ENCODE results near the gene MNDA. TPM values are rescaled to one million over a fixed set of nuclear protein-coding genes. Genes with fewer than 3 reads are reported as not detected.
"Not testable (repeated sequence)": the region's sequence is repeated elsewhere in the genome, so short reads cannot be mapped to it uniquely, and the experiment has no call there.

Gene MNDA
- total RNA-seq, 1 donor from 2014 or later = not detected

DNA sequence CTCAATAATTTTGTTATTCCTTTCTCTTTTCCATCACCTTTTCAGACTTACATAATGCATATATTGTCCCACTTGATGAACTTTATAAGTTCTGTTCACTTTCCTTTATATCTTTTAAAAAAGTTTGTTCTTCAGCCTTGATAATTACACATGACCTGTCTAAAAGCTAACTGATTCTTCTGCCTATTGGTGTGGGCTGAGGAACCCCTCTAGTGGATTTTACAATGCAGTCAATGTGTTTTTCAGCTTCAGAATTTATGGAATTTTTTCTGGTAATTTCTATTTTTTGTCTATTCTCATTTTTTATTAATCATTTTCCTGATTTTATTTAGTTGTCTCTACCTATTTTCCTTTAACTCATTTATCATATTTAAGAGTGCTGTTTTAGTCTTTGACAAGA is 7.5 kb downstream of the MNDA start:
- no peak for DNase-seq (ENCODE audit: extremely low spot score, unreplicated experiment)
- Mint-ChIP-seq H3K27me3 (no peaks in the 10 kb centered on the region), H3K36me3 (no peaks in the 10 kb centered on the region), H3K9me3 (no peaks in the 10 kb centered on the region), H3K27ac (no peak overlapping the region), H3K4me1 (ENCODE audit: unreplicated experiment) (no peaks in the 10 kb centered on the region), H3K4me3 (no peak overlapping the region)
- TF ChIP-seq, protein P1, sequence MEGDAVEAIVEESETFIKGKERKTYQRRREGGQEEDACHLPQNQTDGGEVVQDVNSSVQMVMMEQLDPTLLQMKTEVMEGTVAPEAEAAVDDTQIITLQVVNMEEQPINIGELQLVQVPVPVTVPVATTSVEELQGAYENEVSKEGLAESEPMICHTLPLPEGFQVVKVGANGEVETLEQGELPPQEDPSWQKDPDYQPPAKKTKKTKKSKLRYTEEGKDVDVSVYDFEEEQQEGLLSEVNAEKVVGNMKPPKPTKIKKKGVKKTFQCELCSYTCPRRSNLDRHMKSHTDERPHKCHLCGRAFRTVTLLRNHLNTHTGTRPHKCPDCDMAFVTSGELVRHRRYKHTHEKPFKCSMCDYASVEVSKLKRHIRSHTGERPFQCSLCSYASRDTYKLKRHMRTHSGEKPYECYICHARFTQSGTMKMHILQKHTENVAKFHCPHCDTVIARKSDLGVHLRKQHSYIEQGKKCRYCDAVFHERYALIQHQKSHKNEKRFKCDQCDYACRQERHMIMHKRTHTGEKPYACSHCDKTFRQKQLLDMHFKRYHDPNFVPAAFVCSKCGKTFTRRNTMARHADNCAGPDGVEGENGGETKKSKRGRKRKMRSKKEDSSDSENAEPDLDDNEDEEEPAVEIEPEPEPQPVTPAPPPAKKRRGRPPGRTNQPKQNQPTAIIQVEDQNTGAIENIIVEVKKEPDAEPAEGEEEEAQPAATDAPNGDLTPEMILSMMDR (conservative IDR thresholded peaks at IDR 0.05) = no peak

DNA sequence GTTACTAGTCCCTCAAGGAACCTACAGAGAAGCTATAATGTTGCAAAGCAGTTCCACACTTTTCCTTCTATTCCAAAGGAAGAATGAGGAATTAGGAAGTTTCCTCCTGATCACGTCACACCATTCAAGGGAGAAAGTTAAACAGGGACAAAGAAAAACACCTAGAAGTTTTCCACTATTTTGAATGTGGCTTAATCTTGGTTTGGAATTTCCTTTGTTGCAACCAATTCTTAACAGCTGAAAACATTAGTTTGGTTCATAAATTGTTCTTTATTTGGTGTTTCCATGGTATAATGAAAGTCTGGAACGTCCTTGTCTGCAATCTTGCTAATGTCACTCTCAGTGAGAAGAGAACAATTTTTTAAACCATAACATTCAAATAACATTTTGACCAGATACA is 8.4 kb downstream of the MNDA start:
- H3K4me3 Mint-ChIP-seq = no peak overlapping the region
- no peaks in the 10 kb centered on the region for H3K36me3 Mint-ChIP-seq
- H3K27me3 Mint-ChIP-seq = no peaks in the 10 kb centered on the region
- H3K9me3 Mint-ChIP-seq = no peaks in the 10 kb centered on the region
- DNase-seq (ENCODE audit: extremely low spot score, unreplicated experiment) = no peak
- TF ChIP-seq, protein P1 (conservative IDR thresholded peaks at IDR 0.05) = no peak
- H3K27ac Mint-ChIP-seq = no peak overlapping the region
- H3K4me1 Mint-ChIP-seq (ENCODE audit: unreplicated experiment) = no peaks in the 10 kb centered on the region

DNA sequence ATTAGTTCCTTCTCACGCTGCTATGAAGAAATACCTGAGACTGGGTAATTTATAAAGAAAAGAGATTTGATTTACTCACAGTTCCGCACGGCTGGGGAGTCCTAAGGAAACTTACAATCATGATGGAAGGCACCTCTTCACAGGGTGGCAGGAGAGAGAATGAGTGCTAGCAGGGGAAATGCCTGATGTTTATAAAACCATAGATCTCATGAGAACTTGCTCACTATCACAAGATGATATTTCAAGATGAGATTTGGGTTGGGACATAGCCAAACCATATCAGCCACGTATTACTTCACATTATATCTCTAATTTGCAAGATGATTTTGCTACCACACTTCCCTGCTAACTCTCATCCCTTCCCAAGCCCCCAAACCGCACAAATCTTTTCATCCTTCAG is 9.1 kb downstream of the MNDA start:
- no peak overlapping the region for H3K27ac Mint-ChIP-seq
- DNase-seq (ENCODE audit: extremely low spot score, unreplicated experiment) = no peak
- H3K27me3 Mint-ChIP-seq = no peaks in the 10 kb centered on the region
- H3K4me3 Mint-ChIP-seq = no peak overlapping the region
- no peaks in the 10 kb centered on the region for H3K9me3 Mint-ChIP-seq
- H3K36me3 Mint-ChIP-seq = no peaks in the 10 kb centered on the region
- TF ChIP-seq, protein P1 (conservative IDR thresholded peaks at IDR 0.05) = no peak
- H3K4me1 Mint-ChIP-seq (ENCODE audit: unreplicated experiment) = no peaks in the 10 kb centered on the region

DNA sequence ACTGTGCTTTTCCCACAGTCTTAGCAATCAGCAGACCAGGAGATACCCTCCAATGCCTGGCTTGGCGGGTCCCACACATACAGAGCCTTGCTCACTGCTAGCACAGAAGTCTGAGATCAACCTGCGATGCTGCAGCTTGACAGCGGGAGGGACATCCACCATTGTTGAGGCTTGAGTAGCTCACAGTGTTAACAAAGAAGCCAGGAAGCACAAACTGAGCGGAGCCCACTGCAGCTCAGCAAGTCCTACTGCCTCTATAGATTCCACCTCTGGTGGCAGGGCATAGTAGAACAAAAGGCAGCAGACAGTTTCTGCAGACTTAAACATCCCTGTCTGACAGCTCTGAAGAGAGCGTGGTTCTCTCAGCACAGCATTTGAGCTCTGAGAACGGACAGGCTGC is 33.4 kb downstream of the MNDA start:
- no peaks in the 10 kb centered on the region for H3K4me1 Mint-ChIP-seq (ENCODE audit: unreplicated experiment)
- H3K9me3 Mint-ChIP-seq = no peaks in the 10 kb centered on the region
- no peak for DNase-seq (ENCODE audit: extremely low spot score, unreplicated experiment)
- TF ChIP-seq, protein P1 (conservative IDR thresholded peaks at IDR 0.05) = no peak
- H3K36me3 Mint-ChIP-seq = no peaks in the 10 kb centered on the region
- H3K27me3 Mint-ChIP-seq = no peaks in the 10 kb centered on the region
- no peak overlapping the region for H3K27ac Mint-ChIP-seq
- H3K4me3 Mint-ChIP-seq = no peak overlapping the region

DNA sequence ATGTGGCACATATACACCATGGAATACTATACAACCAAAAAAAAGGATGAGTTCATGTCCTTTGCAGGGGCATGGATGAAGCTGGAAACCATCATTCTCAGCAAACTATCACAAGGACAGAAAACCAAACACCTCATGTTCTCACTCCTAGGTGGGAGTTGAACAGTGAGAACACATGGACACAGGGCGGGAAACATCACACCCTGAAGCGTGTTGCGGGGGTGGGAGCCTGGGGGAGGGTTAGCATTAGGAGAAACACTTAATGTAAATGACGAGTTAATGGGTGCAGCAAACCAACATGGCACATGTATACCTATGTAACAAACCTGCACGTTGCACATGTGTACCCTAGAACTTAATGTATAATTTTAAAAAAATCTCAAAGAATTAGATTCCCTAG is 39.3 kb downstream of the MNDA start:
- not testable (repeated sequence) for H3K4me1 Mint-ChIP-seq (ENCODE audit: unreplicated experiment); H3K4me3 Mint-ChIP-seq; H3K27ac Mint-ChIP-seq; H3K9me3 Mint-ChIP-seq; H3K27me3 Mint-ChIP-seq; H3K36me3 Mint-ChIP-seq; DNase-seq (ENCODE audit: extremely low spot score, unreplicated experiment)

DNA sequence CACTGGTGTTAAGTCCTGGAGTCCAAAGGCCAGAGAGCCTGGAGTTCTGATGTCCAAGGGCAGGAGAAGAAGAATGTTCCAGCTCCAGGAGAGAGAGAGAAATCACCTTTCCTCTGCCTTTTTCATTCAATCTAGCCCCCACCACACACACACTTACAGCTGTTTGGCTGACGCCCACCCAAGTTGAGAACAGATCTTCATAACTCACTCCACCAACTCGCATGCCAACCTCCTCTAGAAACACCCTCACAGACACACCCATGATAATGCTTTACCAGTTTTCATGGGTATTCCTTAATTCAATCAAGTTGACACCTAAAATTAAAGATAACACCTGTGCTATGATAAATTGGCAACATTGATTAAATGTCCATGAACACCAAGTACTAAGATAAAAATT is 42.0 kb downstream of the MNDA start:
- Mint-ChIP-seq H3K36me3 (no peaks in the 10 kb centered on the region), H3K9me3 (no peaks in the 10 kb centered on the region), H3K4me3 (no peak overlapping the region), H3K4me1 (ENCODE audit: unreplicated experiment) (no peaks in the 10 kb centered on the region), H3K27ac (no peak overlapping the region), H3K27me3 (no peaks in the 10 kb centered on the region)
- TF ChIP-seq, protein P1 (conservative IDR thresholded peaks at IDR 0.05) = no peak
- no peak for DNase-seq (ENCODE audit: extremely low spot score, unreplicated experiment)

All from type B pancreatic cell (in vitro differentiated cells).